Skeletal muscle tissue (tissue), 4 donors: ENCODE measurements around the gene BCL2L12. TPM values are rescaled to one million over a fixed set of nuclear protein-coding genes. Genes with fewer than 3 reads are reported as not detected.

Experiments
- H3K27ac ChIP-seq: one replicate; pipeline ENCODE4 v1.7.0; 2013; ENCODE audit warnings: mild to moderate bottlenecking, low read depth, low read length, inconsistent platforms
- H3K27me3 ChIP-seq, 3 donors: one replicate each; pipeline ENCODE4 v1.7.0; 2013; ENCODE audit warnings: low read length in 3 of 3; ENCODE audit not compliant: control insufficient read depth in 3 of 3, insufficient read depth in 3 of 3
- H3K36me3 ChIP-seq, 3 donors: one replicate each; pipeline ENCODE4 v1.7.0; 2013; ENCODE audit warnings: low read length in 3 of 3; ENCODE audit not compliant: control insufficient read depth in 3 of 3, insufficient read depth in 3 of 3
- H3K4me1 ChIP-seq, 3 donors: one replicate each; pipeline ENCODE4 v1.7.0; 2013; ENCODE audit warnings: low read length in 3 of 3, mild to moderate bottlenecking in 3 of 3; ENCODE audit not compliant: control insufficient read depth in 3 of 3, insufficient read depth in 3 of 3
- H3K4me3 ChIP-seq, 3 donors: one replicate each; pipeline ENCODE4 v1.7.0; 2013; ENCODE audit warnings: low read length in 3 of 3
- H3K9ac ChIP-seq, 3 donors: one replicate each; pipeline ENCODE4 v1.7.0; 2013; ENCODE audit warnings: low read length in 3 of 3, mild to moderate bottlenecking in 3 of 3, moderate library complexity in 2 of 3, low read depth in 1 of 3
- H3K9me3 ChIP-seq, 3 donors: one replicate each; pipeline ENCODE4 v1.7.0; 2013; ENCODE audit warnings: low read length in 3 of 3; ENCODE audit not compliant: control insufficient read depth in 3 of 3
- total RNA-seq: library from RNA; depleted of rRNA; stranded (reverse); fragments of >200 nt; gene quantifications from one replicate; pipeline ENCODE4 v1.2.3, GENCODE V29; 2014
- donor health status: Osteomylitis.

The BCL2L12 gene
- total RNA-seq, 1 donor from 2014 or later, result 4.7 TPM

DNA sequence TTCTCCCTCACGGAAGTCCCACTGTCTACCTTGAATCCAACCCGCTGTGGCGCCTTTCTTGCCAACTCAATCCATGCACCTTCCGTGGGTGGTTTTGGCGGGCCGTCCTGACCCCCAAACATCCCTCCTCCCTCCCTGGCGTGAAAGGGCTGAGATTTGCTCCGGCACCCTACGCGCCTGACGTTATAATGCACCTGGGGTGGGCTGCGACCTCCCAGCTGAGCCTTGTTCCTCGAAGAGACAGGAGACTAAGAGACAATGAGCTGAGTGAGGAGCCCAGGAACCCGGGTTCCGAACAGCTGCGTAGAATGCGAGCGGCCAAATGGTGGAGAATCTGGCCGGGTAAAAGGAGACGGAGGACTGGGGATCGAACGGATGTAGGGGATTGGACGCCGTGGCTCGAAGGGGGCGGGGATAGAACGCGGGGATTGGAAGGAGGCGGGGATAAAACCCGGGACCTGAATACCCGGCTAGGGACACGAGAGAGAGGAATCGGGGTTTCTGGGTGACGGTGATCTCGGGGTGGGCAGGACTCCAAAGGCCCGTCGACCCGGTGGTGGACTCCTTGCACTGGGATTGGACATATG lies 25.0 kb downstream of the BCL2L12 start, which contains the start of gene CPT1C:
Gene CPT1C (plus strand): TSS at position 461 of the 587 bp plus-strand sequence. CDS start 1,137 bp downstream, outside the sequence.
- Histone ChIP-seq H3K9ac (peak within 1 kb of the TSS; percentile 12 to 76 (median 70)), H3K27ac (peak within 1 kb of the TSS; percentile 65), H3K36me3 (peaks cover 5 to 15% (median 11%) of the 10 kb centered on the region in 3 donors), H3K27me3 (peaks cover 0 to 21% (median 18%) of the 10 kb centered on the region in 3 donors), H3K4me1 (peaks cover 21 to 34% (median 23%) of the 10 kb centered on the region in 3 donors), H3K9me3 (no peaks in the 10 kb centered on the region), H3K4me3 (peak within 1 kb of the TSS; percentile 68 to 81 (median 70))

DNA sequence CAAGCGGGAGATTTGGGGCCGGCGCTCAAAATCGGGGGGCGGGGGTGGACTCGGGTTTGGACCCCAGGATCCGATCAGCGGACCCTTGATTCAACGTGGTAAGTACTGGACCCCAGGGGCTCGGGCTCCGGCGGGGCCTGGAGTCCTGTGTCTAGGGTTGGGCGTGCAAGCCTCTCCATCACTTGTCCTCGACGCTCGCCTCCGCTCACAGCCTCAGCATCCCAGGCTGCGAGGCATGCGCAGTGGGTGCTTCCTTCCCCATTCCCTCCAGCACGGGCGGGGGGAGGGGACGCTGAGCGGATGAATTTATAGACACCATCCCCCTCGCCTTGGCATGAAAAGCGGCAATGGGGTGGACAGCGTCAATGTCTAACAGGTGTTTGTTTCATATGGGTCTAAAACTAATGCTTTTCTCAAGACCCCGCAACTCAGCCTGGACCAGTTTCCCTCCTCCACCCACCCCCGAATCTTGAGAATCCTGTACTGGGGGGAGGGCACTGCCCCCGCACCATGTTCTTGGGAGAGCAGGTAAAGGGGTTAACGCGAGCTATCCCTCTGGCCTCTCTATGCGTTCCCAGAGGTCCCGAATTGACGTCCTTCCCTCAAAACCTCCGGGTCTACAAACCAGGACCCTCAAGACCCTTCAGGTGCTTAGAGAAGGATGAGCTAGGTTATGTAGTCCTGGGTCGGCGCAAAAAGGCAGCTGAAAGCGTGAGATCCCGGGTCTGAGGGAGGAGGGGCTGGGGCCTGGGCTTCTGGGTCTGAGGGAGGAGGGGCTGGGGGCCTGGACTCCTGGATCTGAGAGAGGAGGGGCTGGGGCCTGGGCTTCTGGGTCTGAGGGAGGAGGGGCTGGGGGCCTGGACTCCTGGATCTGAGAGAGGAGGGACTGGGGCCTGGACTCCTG lies 25.8 kb downstream of the BCL2L12 start:
- Histone ChIP-seq H3K36me3 (peaks cover 0 to 10% (median 5%) of the 10 kb centered on the region in 3 donors), H3K4me1 (peaks cover 21 to 32% (median 21%) of the 10 kb centered on the region in 3 donors), H3K9me3 (no peaks in the 10 kb centered on the region), H3K27ac (no peak overlapping the region), H3K9ac (no peak overlapping the region), H3K4me3 (peak overlapping the region; percentile 68 to 81 (median 70)), H3K27me3 (peaks cover 0 to 21% (median 18%) of the 10 kb centered on the region in 3 donors)

DNA sequence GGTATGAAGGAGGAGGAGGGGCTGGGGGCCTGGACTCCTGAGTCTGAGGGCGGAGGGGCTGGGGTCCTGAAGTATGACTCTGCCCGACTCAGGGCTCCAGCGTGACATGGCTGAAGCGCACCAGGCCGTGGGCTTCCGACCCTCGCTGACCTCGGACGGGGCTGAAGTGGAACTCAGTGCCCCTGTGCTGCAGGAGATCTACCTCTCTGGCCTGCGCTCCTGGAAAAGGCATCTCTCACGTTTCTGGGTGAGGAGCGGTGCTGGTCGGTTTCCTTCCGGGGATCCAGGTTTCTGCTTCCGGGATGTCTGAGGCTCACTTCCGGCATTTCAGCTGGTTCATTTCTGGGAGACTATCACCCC lies 26.4 kb downstream of the BCL2L12 start:
- H3K27ac ChIP-seq, result no peak overlapping the region
- no peak overlapping the region for H3K4me3 ChIP-seq
- H3K27me3 ChIP-seq, result peaks cover 0 to 21% (median 18%) of the 10 kb centered on the region in 3 donors
- no peak overlapping the region for H3K9ac ChIP-seq
- H3K4me1 ChIP-seq, result peaks cover 21 to 32% (median 21%) of the 10 kb centered on the region in 3 donors
- peaks cover 0 to 5% (median 5%) of the 10 kb centered on the region in 3 donors for H3K36me3 ChIP-seq
- H3K9me3 ChIP-seq, result no peaks in the 10 kb centered on the region

DNA sequence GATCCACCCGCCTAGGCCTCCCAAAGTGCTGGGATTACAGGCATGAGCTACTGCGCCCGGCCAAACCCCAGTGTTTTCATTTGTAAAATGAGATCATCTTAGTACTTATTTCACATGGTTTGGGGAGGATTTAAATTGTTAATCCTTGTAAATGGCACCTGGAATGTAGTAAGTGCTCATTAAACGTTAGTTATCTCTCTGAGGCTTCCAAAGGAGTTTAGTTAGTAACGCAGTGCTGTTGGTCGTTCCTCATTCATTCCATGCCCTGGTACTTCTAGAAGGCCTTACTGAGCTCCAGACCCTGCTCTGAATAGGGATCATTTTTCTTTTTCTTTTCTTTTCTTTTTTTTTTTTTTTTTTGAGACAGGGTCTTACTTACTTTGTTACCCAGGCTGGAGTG lies 30.4 kb downstream of the BCL2L12 start:
- Histone ChIP-seq H3K27me3 (peaks cover 0 to 9% (median 4%) of the 10 kb centered on the region in 3 donors), H3K27ac (no peak overlapping the region), H3K4me3 (no peak overlapping the region)

DNA sequence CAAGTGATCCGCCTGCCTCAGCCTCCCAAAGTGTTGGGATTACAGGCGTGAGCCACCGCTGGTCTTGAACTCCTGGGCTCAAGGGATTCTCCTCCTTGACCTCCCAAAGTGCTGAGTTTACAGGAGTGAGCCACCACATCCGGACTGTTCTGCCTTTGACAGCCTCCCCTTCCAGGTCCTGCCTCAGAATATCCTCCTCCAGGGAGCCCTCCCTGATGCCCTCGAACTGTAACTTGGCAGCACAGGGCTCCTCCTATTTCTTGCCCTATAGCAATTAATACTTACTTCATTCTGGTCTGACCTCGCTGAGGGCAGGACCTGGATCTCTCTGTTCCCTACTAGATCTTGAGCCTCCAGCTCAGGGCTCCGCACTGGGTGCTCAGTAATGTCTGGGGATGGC lies 31.1 kb downstream of the BCL2L12 start:
- H3K27me3 ChIP-seq, result peaks cover 0 to 4% (median 0%) of the 10 kb centered on the region in 3 donors
- no peak overlapping the region for H3K4me3 ChIP-seq
- H3K36me3 ChIP-seq, result no peaks in the 10 kb centered on the region

More for the DNA sequence above, 30.4 kb downstream of the BCL2L12 start:
- Histone ChIP-seq H3K9me3 (no peaks in the 10 kb centered on the region), H3K9ac (no peak overlapping the region), H3K36me3 (no peaks in the 10 kb centered on the region), H3K4me1 (peaks cover 5 to 6% (median 6%) of the 10 kb centered on the region in 3 donors)

DNA sequence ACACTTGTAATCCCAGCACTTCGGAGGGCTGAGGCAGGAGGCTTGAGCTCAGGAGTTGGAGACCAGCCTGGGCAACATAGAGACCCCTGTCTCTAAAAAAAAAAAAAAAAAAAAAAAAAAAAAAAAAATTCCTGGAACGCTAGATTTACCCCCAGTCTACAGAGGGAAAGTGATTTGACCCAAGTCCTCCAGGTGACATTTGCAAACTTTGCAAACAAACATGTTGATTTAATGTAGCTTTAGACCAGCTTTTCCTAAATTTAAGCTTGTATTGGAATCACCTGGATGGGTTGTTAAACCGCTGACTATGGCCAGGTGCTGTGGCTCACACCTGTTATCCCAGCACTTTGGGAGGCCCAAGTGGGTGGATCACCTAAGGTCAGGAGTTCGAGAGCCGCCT lies 33.6 kb downstream of the BCL2L12 start:
- Histone ChIP-seq H3K9ac (no peak overlapping the region), H3K4me1 (no peaks in the 10 kb centered on the region), H3K9me3 (no peaks in the 10 kb centered on the region), H3K4me3 (no peak overlapping the region), H3K36me3 (no peaks in the 10 kb centered on the region), H3K27ac (no peak overlapping the region), H3K27me3 (peaks cover 0 to 4% (median 0%) of the 10 kb centered on the region in 3 donors)

More for the DNA sequence above, 31.1 kb downstream of the BCL2L12 start:
- H3K9me3 ChIP-seq, result no peaks in the 10 kb centered on the region
- no peaks in the 10 kb centered on the region for H3K4me1 ChIP-seq
- no peak overlapping the region for H3K9ac ChIP-seq
- no peak overlapping the region for H3K27ac ChIP-seq

DNA sequence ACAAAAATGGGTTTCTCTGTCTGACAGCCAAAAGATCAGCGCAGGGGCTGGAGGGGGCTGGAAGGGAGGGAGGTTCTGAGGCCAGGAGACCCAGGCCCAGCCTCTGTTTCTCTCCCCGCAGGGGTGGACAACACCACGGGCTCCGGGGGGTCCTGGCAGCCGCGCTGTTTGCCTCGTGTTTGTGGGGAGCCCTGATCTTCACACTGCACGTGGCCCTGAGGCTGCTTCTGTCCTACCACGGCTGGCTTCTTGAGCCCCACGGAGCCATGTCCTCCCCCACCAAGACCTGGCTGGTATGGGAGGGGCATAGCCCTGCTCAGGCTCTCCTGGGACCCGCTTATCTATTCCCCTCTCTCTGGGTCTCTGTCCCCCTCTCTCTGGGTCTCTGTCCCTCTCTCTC lies 34.8 kb downstream of the BCL2L12 start:
- Histone ChIP-seq H3K9ac (no peak overlapping the region), H3K4me3 (no peak overlapping the region), H3K27me3 (peaks cover 0 to 4% (median 0%) of the 10 kb centered on the region in 3 donors), H3K36me3 (no peaks in the 10 kb centered on the region), H3K4me1 (no peaks in the 10 kb centered on the region), H3K9me3 (no peaks in the 10 kb centered on the region), H3K27ac (no peak overlapping the region)

DNA sequence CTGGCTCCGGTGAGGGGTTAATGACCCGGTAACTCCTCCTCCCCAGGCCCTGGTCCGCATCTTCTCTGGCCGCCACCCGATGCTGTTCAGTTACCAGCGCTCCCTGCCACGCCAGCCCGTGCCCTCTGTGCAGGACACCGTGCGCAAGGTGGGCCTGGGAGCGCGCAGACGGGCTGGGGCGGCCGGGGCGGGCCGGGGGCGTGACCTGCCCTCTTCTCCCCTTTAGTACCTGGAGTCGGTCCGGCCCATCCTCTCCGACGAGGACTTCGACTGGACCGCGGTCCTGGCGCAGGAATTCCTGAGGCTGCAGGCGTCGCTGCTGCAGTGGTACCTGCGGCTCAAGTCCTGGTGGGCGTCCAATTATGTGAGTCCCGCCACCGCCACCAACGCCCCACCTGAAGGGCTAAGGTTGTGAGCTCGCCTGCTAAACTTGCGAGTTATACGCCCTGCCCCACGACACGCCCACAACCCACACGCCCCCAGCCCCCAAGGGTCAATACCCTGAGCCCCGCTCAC lies 35.6 kb downstream of the BCL2L12 start:
- H3K4me1 ChIP-seq, result no peaks in the 10 kb centered on the region
- no peak overlapping the region for H3K4me3 ChIP-seq
- peaks cover 0 to 4% (median 0%) of the 10 kb centered on the region in 3 donors for H3K27me3 ChIP-seq
- no peaks in the 10 kb centered on the region for H3K9me3 ChIP-seq
- no peak overlapping the region for H3K27ac ChIP-seq
- H3K9ac ChIP-seq, result no peak overlapping the region
- H3K36me3 ChIP-seq, result no peaks in the 10 kb centered on the region

DNA sequence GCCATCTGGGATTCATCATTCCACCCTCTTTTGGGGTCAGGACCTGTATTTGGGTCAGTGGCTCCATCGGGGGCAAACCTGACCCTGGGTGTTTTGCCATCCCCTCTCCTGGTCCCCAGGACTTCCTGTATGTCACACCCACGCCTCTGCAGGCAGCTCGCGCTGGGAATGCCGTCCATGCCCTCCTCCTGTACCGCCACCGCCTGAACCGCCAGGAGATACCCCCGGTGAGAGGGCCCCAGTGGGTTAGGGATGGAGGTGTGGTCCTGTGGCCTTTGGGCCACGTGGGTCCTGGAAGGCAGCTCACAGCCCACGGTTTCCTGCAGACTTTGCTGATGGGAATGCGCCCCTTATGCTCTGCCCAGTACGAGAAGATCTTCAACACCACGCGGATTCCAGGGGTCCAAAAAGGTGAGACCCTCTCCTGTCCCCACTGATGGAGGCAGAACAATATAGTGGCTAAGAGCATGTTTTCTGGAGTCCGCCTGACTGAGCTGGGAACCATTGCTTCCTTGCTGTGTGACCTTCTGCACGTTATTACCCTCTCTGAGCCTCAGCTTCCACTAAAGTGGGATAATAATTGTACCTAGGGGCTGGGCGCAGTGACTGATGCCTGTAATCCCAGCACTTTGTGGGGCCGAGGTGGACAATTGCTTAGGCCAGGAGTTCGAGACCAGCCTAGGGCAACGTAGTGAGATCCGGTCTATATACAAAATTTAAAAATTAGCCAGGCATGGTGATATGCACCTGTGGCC lies 39.3 kb downstream of the BCL2L12 start:
- Histone ChIP-seq H3K4me1 (no peaks in the 10 kb centered on the region), H3K9me3 (no peaks in the 10 kb centered on the region), H3K27ac (no peak overlapping the region), H3K36me3 (no peaks in the 10 kb centered on the region), H3K4me3 (no peak overlapping the region), H3K9ac (no peak overlapping the region), H3K27me3 (peaks cover 0 to 4% (median 0%) of the 10 kb centered on the region in 3 donors)
